ENCODE results near the gene COBLL1. TPM values are rescaled to one million over a fixed set of nuclear protein-coding genes. Genes with fewer than 3 reads are reported as not detected.

The COBLL1 gene
- polyA plus RNA-seq, 1 donor (not counting 4 experiments of a cell fraction or from before 2014, with no cell fraction given) = 14.9 TPM

DNA sequence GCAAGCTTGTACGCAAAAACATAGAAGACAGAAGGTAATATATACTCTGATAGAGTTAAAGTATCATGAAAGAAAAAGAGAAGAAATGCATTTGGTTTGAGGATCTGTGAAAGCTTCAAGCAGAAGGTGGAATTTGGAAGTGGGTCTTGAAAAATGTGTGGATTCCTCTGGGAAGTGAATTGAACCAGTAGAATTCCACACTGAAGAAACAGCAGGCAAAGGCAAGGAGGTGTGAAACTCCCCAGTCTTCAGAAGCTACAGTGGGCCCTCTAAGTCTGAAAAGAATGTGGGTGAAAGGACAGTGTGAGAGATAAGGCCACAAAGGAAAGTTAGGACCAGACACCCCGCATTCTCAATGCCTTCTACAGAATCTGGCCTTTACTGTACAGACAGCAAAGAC, 25.6 kb downstream of the COBLL1 start:
- H3K9me1 ChIP-seq (ENCODE audit: control insufficient read depth, extremely low read depth, insufficient read depth, low read length) = no peaks in the 10 kb centered on the region
- FAIRE-seq (no peak), DNase-seq (ENCODE audit: low read depth, low spot score) (no peak)
- H4K20me1 ChIP-seq (ENCODE audit: control insufficient read depth, extremely low read depth, insufficient read depth, low read length) = no peaks in the 10 kb centered on the region
- H3K4me2 ChIP-seq (ENCODE audit: control insufficient read depth, extremely low read depth, insufficient read depth, low read depth, low read length) = no peak overlapping the region
- no peak overlapping the region for H3K27ac ChIP-seq (ENCODE audit: control insufficient read depth, insufficient read depth, low read length)
- H3K4me1 ChIP-seq (ENCODE audit: control insufficient read depth, extremely low read depth, insufficient read depth, low read length) = no peaks in the 10 kb centered on the region
- TF ChIP-seq, protein P1, sequence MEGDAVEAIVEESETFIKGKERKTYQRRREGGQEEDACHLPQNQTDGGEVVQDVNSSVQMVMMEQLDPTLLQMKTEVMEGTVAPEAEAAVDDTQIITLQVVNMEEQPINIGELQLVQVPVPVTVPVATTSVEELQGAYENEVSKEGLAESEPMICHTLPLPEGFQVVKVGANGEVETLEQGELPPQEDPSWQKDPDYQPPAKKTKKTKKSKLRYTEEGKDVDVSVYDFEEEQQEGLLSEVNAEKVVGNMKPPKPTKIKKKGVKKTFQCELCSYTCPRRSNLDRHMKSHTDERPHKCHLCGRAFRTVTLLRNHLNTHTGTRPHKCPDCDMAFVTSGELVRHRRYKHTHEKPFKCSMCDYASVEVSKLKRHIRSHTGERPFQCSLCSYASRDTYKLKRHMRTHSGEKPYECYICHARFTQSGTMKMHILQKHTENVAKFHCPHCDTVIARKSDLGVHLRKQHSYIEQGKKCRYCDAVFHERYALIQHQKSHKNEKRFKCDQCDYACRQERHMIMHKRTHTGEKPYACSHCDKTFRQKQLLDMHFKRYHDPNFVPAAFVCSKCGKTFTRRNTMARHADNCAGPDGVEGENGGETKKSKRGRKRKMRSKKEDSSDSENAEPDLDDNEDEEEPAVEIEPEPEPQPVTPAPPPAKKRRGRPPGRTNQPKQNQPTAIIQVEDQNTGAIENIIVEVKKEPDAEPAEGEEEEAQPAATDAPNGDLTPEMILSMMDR (optimal IDR thresholded peaks at IDR 0.05 in 1 of 3, IDR thresholded peaks at IDR 0.05 in 1 of 3, conservative IDR thresholded peaks at IDR 0.05 in 1 of 3; ENCODE audit: extremely low read depth in 1 of 3, insufficient read depth in 2 of 3, low read length in 3 of 3) = no peak
- peaks cover 5% of the 10 kb centered on the region for H3K79me2 ChIP-seq (ENCODE audit: control insufficient read depth, insufficient read depth, low read length)
- H3K4me3 ChIP-seq (ENCODE audit: control insufficient read depth in 2 of 3, extremely low read depth in 1 of 3, insufficient read depth in 2 of 3, low read depth in 1 of 3, low read length in 3 of 3) = no peak overlapping the region
- H3K36me3 ChIP-seq (ENCODE audit: control insufficient read depth in 2 of 2, extremely low read depth in 1 of 2, insufficient read depth in 2 of 2, low read length in 2 of 2) = no peaks in the 10 kb centered on the region
- no peaks in the 10 kb centered on the region for H3K27me3 ChIP-seq (ENCODE audit: control insufficient read depth, extremely low read depth, insufficient read depth, low read length)
- no peak overlapping the region for H3K9ac ChIP-seq (ENCODE audit: control insufficient read depth, extremely low read depth, insufficient read depth, low read length)
- no peaks in the 10 kb centered on the region for H3K9me3 ChIP-seq (ENCODE audit: control insufficient read depth, low read depth, low read length)
- dilution Hi-C loops (cut with MboI; ENCODE audit: extremely low pct_ligation_motif_present, low sequenced_read_pairs) = no loop called here
- H2AFZ ChIP-seq (ENCODE audit: control insufficient read depth, low read length) = no peak overlapping the region

DNA sequence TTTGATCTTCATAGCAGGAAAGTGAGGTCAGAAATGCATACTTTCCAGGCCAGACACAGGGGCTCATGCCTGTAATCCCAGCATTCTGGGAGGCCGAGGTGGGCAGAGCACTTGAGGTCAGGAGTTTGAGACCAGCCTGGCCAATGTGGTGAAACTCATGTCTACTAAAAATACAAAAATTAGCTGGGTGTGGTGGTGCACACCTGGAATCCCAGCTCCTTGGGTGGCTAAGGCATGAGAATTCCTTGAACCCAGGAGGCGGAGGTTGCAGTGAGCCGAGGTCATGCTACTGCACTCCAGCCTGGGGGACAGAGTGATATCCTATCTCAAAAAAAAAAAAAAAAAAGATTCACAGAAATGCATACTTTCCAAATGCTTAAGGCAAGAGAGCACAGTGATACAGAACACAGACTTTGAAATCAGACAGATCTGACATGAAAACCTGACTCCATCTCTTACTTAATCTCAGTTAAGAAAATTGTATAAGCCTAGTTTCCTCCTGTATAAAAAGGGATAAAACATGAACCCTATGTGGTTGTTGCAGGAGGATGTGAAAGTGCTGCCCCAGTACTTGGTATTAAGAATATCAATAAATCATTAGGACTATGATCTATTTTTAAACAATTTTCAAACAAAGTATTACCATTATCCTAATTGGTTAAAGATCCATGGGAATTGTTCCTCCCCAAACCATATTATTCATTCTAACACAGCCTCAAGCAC, 26.4 kb downstream of the COBLL1 start:
- no peak overlapping the region for H3K27ac ChIP-seq (ENCODE audit: control insufficient read depth, insufficient read depth, low read length)
- dilution Hi-C loops (cut with MboI; ENCODE audit: extremely low pct_ligation_motif_present, low sequenced_read_pairs) = no loop called here
- H3K4me3 ChIP-seq (ENCODE audit: control insufficient read depth in 2 of 3, extremely low read depth in 1 of 3, insufficient read depth in 2 of 3, low read depth in 1 of 3, low read length in 3 of 3) = no peak overlapping the region
- H3K36me3 ChIP-seq (ENCODE audit: control insufficient read depth in 2 of 2, extremely low read depth in 1 of 2, insufficient read depth in 2 of 2, low read length in 2 of 2) = no peaks in the 10 kb centered on the region
- no peak overlapping the region for H2AFZ ChIP-seq (ENCODE audit: control insufficient read depth, low read length)
- no peaks in the 10 kb centered on the region for H3K4me1 ChIP-seq (ENCODE audit: control insufficient read depth, extremely low read depth, insufficient read depth, low read length)
- H4K20me1 ChIP-seq (ENCODE audit: control insufficient read depth, extremely low read depth, insufficient read depth, low read length) = no peaks in the 10 kb centered on the region
- H3K4me2 ChIP-seq (ENCODE audit: control insufficient read depth, extremely low read depth, insufficient read depth, low read depth, low read length) = no peak overlapping the region
- TF ChIP-seq, protein P1 (optimal IDR thresholded peaks at IDR 0.05 in 1 of 3, IDR thresholded peaks at IDR 0.05 in 1 of 3, conservative IDR thresholded peaks at IDR 0.05 in 1 of 3; ENCODE audit: extremely low read depth in 1 of 3, insufficient read depth in 2 of 3, low read length in 3 of 3) = no peak
- no peak for TF ChIP-seq EZH2 (IDR thresholded peaks at IDR 0.05; ENCODE audit: low read length)
- DNase-seq (ENCODE audit: low read depth, low spot score) (no peak), FAIRE-seq (no peak)
- H3K27me3 ChIP-seq (ENCODE audit: control insufficient read depth, extremely low read depth, insufficient read depth, low read length) = no peaks in the 10 kb centered on the region
- H3K9me3 ChIP-seq (ENCODE audit: control insufficient read depth, low read depth, low read length) = no peaks in the 10 kb centered on the region
- H3K9me1 ChIP-seq (ENCODE audit: control insufficient read depth, extremely low read depth, insufficient read depth, low read length) = no peaks in the 10 kb centered on the region
- H3K79me2 ChIP-seq (ENCODE audit: control insufficient read depth, insufficient read depth, low read length) = peaks cover 5% of the 10 kb centered on the region
- H3K9ac ChIP-seq (ENCODE audit: control insufficient read depth, extremely low read depth, insufficient read depth, low read length) = no peak overlapping the region
